IMR-90 (cell line): ENCODE measurements around the gene TRO.

Source experiments
- CTCF ChIP-seq: conservative IDR thresholded peaks from 2 replicates; pipeline ENCODE4 v1.5.1; 2012; ENCODE audit warnings: mild to moderate bottlenecking, low read depth, low read length, improper control_type of control experiment
- MAFK ChIP-seq: IDR thresholded peaks from 2 replicates; pipeline ENCODE4 v1.6.1; 2012; ENCODE audit warnings: low read depth, low read length, improper control_type of control experiment
- POLR2A ChIP-seq: IDR thresholded peaks from 2 replicates; pipeline ENCODE4 v1.6.1; 2012; ENCODE audit warnings: mild to moderate bottlenecking, low read depth, low read length
- RCOR1 ChIP-seq: IDR thresholded peaks from 2 replicates; pipeline ENCODE4 v1.6.1; 2012; ENCODE audit warnings: mild to moderate bottlenecking, low read length, improper control_type of control experiment; ENCODE audit not compliant: insufficient replicate concordance

DNA sequence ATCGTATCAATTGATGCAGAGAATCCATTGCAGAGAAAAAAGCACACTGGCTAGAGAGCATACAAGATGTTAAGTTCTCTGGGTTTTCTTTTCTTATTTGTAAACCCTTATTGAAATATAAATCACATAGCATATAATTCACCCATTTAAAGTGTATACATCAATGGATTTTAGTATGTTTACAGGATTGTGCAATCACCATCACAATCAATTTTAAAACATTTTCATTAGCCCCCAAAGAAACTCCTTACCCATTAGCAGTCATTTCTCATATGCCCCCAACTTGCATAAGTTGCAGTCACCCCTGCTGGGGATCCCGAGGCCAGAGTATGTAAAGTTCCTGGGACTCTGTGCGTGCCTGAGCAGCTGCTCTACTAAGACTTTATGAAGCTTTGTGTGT is 34.9 kb upstream of the TRO start:
- no peak for TF ChIP-seq CTCF
- no peak for TF ChIP-seq POLR2A
- no peak for TF ChIP-seq RCOR1
- TF ChIP-seq MAFK = no peak
